Motor neuron (in vitro differentiated cells): ENCODE data around the gene FARSA. TPM values are rescaled to one million over a fixed set of nuclear protein-coding genes. Genes with fewer than 3 reads are reported as not detected.

Experiments
- ATAC-seq, 8 experiments: fragments of 200-7000 bp; cut with Tn5 transposase; replicated peaks in 6 of 8; 2 replicates each; pipeline ENCODE4 v1.8.0; 2021; ENCODE audit warnings: mild to moderate bottlenecking in 8 of 8, moderate library complexity in 8 of 8
- H3K27ac ChIP-seq, 2 donors: fragments of 250-450 bp; sonication (Bioruptor Pico); 2 replicates each; pipeline ENCODE4 v1.9.0; 2021; ENCODE audit warnings: antibody characterized with exemption in 2 of 2, mild to moderate bottlenecking in 2 of 2, moderate library complexity in 1 of 2
- H3K4me1 ChIP-seq, 2 donors: fragments of 250-450 bp; sonication (Bioruptor Pico); replicated peaks in 1 of 2; 2 replicates each; pipeline ENCODE4 v1.6.1; 2021; ENCODE audit warnings: antibody characterized with exemption in 2 of 2, mild to moderate bottlenecking in 2 of 2, moderate library complexity in 1 of 2
- H3K4me3 ChIP-seq, 5 donors: fragments of 250-450 bp; sonication (Bioruptor Pico); 2 replicates each; pipeline ENCODE4 v1.9.0; 2021; ENCODE audit warnings: antibody characterized with exemption in 5 of 5, mild to moderate bottlenecking in 5 of 5, moderate library complexity in 4 of 5
- WGBS, 10 experiments: fragments of 450-650 bp; shearing (Covaris generic); methylation state at CpG; one replicate each; pipeline ENCODE4 v1.0.0; 2022; 5-methylcytosine and 5-hydroxymethylcytosine counted together
- in situ Hi-C, 9 experiments: fragments of 400-800 bp; cut with MboI; loops; one replicate each; pipeline ENCODE4 v1.15.0; 2021; ENCODE audit warnings: low sequenced_read_pairs in 9 of 9, low pct_unique_long_range_greater_than_20kb in 2 of 9; ENCODE audit not compliant: unreplicated experiment in 9 of 9
- total RNA-seq, 8 experiments: library from RNA; unstranded; fragments of 300-600 nt; gene quantifications; 2 replicates each; pipeline versions ENCODE4 v1.2.3 to v1.2.4, GENCODE V29; 2022

FARSA gene
- total RNA-seq, 8 experiments from 2014 or later: 49.5 to 112 (median 74.9) TPM

- no peak for ATAC-seq
- in situ Hi-C loops: no loop called here
- no peaks in the 10 kb centered on the region for H3K4me1 ChIP-seq
- 60 to 100% (median 90%) methylated on average over 1 to 5 of the region's 6 CpGs for WGBS, 10 experiments
- no peak overlapping the region for H3K4me3 ChIP-seq
- H3K27ac ChIP-seq: no peak overlapping the region
Observed at GRCh38 chr19:12875086-12875485, 58.4 kb downstream of the FARSA start.

- in situ Hi-C loops: no loop called here
- no peaks in the 10 kb centered on the region for H3K4me1 ChIP-seq
Observed at GRCh38 chr19:12873891-12874745, 59.4 kb downstream of the FARSA start.

GRCh38 chr19:12872941-12873890 lies 60.3 kb downstream of the FARSA start:
- no peak overlapping the region for H3K27ac ChIP-seq
- in situ Hi-C loops: no loop called here
- ATAC-seq: peak in 7 of 8 experiments; percentile 9 to 81 (median 36)
- H3K4me3 ChIP-seq: no peak overlapping the region
- H3K4me1 ChIP-seq: no peaks in the 10 kb centered on the region
- whole genome bisulfite sequencing, 10 experiments: 0 to 100% (median 92%) methylated on average over 1 to 9 of the region's 70 CpGs; no CpG with 5 or more reads in 3 of the 10 experiments

More at GRCh38 chr19:12873891-12874745, 59.4 kb downstream of the FARSA start:
- peak in 5 of 8 experiments; percentile 13 to 35 (median 28) for ATAC-seq
- Histone ChIP-seq H3K4me3 (no peak overlapping the region), H3K27ac (no peak overlapping the region)
- WGBS, 10 experiments: 87 to 100% (median 95%) methylated on average over 5 to 16 of the region's 86 CpGs; no CpG with 5 or more reads in 5 of the 10 experiments

Other genes with a start within 250 kb of the FARSA start
- gene GNG14, start 245.7 kb downstream of the FARSA start, total RNA-seq: 1 to 10 TPM in 2 of 8 experiments, not detected in 6; 3.7 to 5.7 TPM
- gene FBXW9, start 237.1 kb downstream of the FARSA start, total RNA-seq: 10 to 100 TPM in 6 of 8 experiments, 1 to 10 TPM in 2; 4.1 to 21.2 (median 11.7) TPM
- 100 to 1,000 TPM in 2 of 8 experiments, 10 to 100 TPM in 6; 51.3 to 119 (median 67.1) TPM for gene TNPO2, start 209.8 kb downstream of the FARSA start, total RNA-seq
- 100 to 1,000 TPM; 103 to 157 (median 125) TPM for gene TRIR, start 199.0 kb downstream of the FARSA start, total RNA-seq
- 10 to 100 TPM; 43.3 to 94.2 (median 62.3) TPM for gene GET3, start 196.2 kb downstream of the FARSA start, total RNA-seq
- under 1 TPM in 5 of 8 experiments, not detected in 3; 0.11 to 1.00 (median 0.42) TPM for gene BEST2, start 181.9 kb downstream of the FARSA start, total RNA-seq
- 10 to 100 TPM in 7 of 8 experiments, 1 to 10 TPM in 1; 8.0 to 40.9 (median 12.9) TPM for gene HOOK2, start 158.2 kb downstream of the FARSA start, total RNA-seq
- gene JUNB, start 142.2 kb downstream of the FARSA start, total RNA-seq: 100 to 1,000 TPM in 1 of 8 experiments, 10 to 100 TPM in 7; 11.0 to 115 (median 45.8) TPM
- gene PRDX2, start 131.9 kb downstream of the FARSA start, total RNA-seq: 100 to 1,000 TPM; 293 to 612 (median 357) TPM
- 1 to 10 TPM in 3 of 8 experiments, under 1 TPM in 2, not detected in 3; 0.25 to 7.7 (median 1.1) TPM for gene THSD8, start 131.6 kb downstream of the FARSA start, total RNA-seq
- 10 to 100 TPM in 5 of 8 experiments, 1 to 10 TPM in 3; 4.2 to 42.4 (median 12.3) TPM for gene RNASEH2A, start 127.1 kb downstream of the FARSA start, total RNA-seq
- gene RTBDN, start 99.1 kb downstream of the FARSA start, total RNA-seq: 1 to 10 TPM in 3 of 8 experiments, under 1 TPM in 4, not detected in 1; 0.56 to 1.9 (median 0.92) TPM
- gene MAST1, start 95.2 kb downstream of the FARSA start, total RNA-seq: 10 to 100 TPM in 5 of 8 experiments, 1 to 10 TPM in 1, under 1 TPM in 2; 0.25 to 41.1 (median 16.6) TPM
- 10 to 100 TPM in 4 of 8 experiments, 1 to 10 TPM in 4; 2.2 to 70.1 (median 11.9) TPM for gene DNASE2, start 52.3 kb downstream of the FARSA start, total RNA-seq
- gene KLF1, start 46.5 kb downstream of the FARSA start, total RNA-seq: under 1 TPM in 4 of 8 experiments, not detected in 4; 0.11 to 0.33 (median 0.21) TPM
- gene GCDH, start 42.6 kb downstream of the FARSA start, total RNA-seq: 10 to 100 TPM in 5 of 8 experiments, 1 to 10 TPM in 3; 6.4 to 42.4 (median 17.4) TPM
- gene SYCE2, start 14.4 kb downstream of the FARSA start, total RNA-seq: 1 to 10 TPM in 1 of 8 experiments, under 1 TPM in 6, not detected in 1; 0.23 to 1.0 (median 0.71) TPM
- 100 to 1,000 TPM; 289 to 982 (median 397) TPM for gene CALR, start 4.9 kb upstream of the FARSA start, total RNA-seq
- 100 to 1,000 TPM in 2 of 8 experiments, 10 to 100 TPM in 6; 41.9 to 114 (median 67.4) TPM for gene RAD23A, start 12.2 kb upstream of the FARSA start, total RNA-seq
- gene GADD45GIP1, start 23.5 kb upstream of the FARSA start, total RNA-seq: 10 to 100 TPM; 18.2 to 51.6 (median 28.3) TPM
- gene DAND5, start 35.9 kb upstream of the FARSA start, total RNA-seq: under 1 TPM in 6 of 8 experiments, not detected in 2; 0.09 to 0.47 (median 0.31) TPM
- gene NFIX, start 61.8 kb upstream of the FARSA start, total RNA-seq: 10 to 100 TPM in 4 of 8 experiments, under 1 TPM in 4; under 0.01 to 72.3 (median 6.4) TPM
- gene LYL1, start 169.1 kb upstream of the FARSA start, total RNA-seq: 1 to 10 TPM in 2 of 8 experiments, under 1 TPM in 5, not detected in 1; 0.11 to 1.3 (median 0.58) TPM
- 10 to 100 TPM; 21.8 to 59.3 (median 34.6) TPM for gene TRMT1, start 183.0 kb upstream of the FARSA start, total RNA-seq
- 10 to 100 TPM in 7 of 8 experiments, 1 to 10 TPM in 1; 9.7 to 56.8 (median 28.3) TPM for gene NACC1, start 184.6 kb upstream of the FARSA start, total RNA-seq
- 10 to 100 TPM; 23.4 to 57.5 (median 34.1) TPM for gene STX10, start 216.7 kb upstream of the FARSA start, total RNA-seq
- 10 to 100 TPM; 33.2 to 61.5 (median 39.8) TPM for gene IER2, start 216.7 kb upstream of the FARSA start, total RNA-seq